Measurements from ENCODE around the gene PEX7. TPM values are rescaled to one million over a fixed set of nuclear protein-coding genes. Genes with fewer than 3 reads are reported as not detected.

The PEX7 gene
- total RNA-seq, 2 donors from 2014 or later: 8.9 to 17.9 TPM

GRCh38 chr6:136859430-136859829 lies 37.0 kb downstream of the PEX7 start:
- no peak overlapping the region for H3K4me3 ChIP-seq
- H3K4me1 ChIP-seq: peaks cover 14% of the 10 kb centered on the region
- TF ChIP-seq CTCF (IDR thresholded peaks at IDR 0.05) (no peak), POLR2A (IDR thresholded peaks at IDR 0.05) (no peak)
- 81 to 90% methylated on average over 5 of the region's 5 CpGs for WGBS, 2 donors
- H3K27ac ChIP-seq: no peak overlapping the region
- intact Hi-C loops (cut with DNase I): no loop called here
- ATAC-seq: no peak
- H3K27me3 ChIP-seq: no peaks in the 10 kb centered on the region
- H3K9me3 ChIP-seq: no peaks in the 10 kb centered on the region
- no peak for DNase-seq
- H3K36me3 ChIP-seq (replicated peaks in 1 of 2; ENCODE audit: insufficient read depth in 1 of 2, low read depth in 2 of 2): no peaks in the 10 kb centered on the region

- TF ChIP-seq POLR2A (IDR thresholded peaks at IDR 0.05) (no peak), CTCF (IDR thresholded peaks at IDR 0.05) (no peak)
- H3K36me3 ChIP-seq (replicated peaks in 1 of 2; ENCODE audit: insufficient read depth in 1 of 2, low read depth in 2 of 2): no peaks in the 10 kb centered on the region
- no peak overlapping the region for H3K27ac ChIP-seq
- intact Hi-C loops (cut with DNase I): no loop called here
- 82 to 85% methylated on average over 1 of the region's 1 CpG for WGBS, 2 donors
- ATAC-seq: peak; percentile 55
- H3K9me3 ChIP-seq: no peaks in the 10 kb centered on the region
- DNase-seq: peak in 2 of 4 donors; percentile 27 to 29
- peaks cover 14% of the 10 kb centered on the region for H3K4me1 ChIP-seq
- H3K27me3 ChIP-seq: no peaks in the 10 kb centered on the region
- no peak overlapping the region for H3K4me3 ChIP-seq
Measured at GRCh38 chr6:136860043-136860442, 37.7 kb downstream of the PEX7 start.

DNA sequence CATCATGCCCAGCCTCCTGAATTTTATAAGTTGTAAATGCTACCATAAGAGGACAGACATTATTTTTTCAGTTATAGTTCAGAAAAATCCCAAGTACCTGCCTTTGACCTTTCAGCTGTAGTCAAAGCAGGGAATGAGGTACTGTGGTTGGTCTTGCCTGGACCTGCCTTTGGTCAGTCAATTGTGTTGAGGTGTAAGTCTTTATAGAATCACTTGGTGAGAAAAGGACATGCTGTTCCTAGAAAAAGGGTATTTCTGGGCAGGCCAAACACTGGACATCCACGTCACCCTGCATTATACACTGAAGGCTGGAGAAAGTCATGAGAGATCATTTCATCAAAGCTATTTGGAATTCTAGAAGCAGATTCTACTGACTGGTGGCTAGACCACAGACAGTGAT lies 40.3 kb downstream of the PEX7 start:
- Histone ChIP-seq H3K9me3 (no peaks in the 10 kb centered on the region), H3K4me3 (no peak overlapping the region), H3K36me3 (replicated peaks in 1 of 2; ENCODE audit: insufficient read depth in 1 of 2, low read depth in 2 of 2) (no peaks in the 10 kb centered on the region), H3K27me3 (no peaks in the 10 kb centered on the region), H3K27ac (no peak overlapping the region), H3K4me1 (peaks cover 15% of the 10 kb centered on the region)
- WGBS, 2 donors: 91 to 94% methylated on average over 1 of the region's 1 CpG
- DNase-seq: no peak
- TF ChIP-seq POLR2A (IDR thresholded peaks at IDR 0.05): no peak
- TF ChIP-seq CTCF (IDR thresholded peaks at IDR 0.05): no peak
- ATAC-seq: no peak
- intact Hi-C loops (cut with DNase I): no loop called here

GRCh38 chr6:136863752-136864151 lies 41.4 kb downstream of the PEX7 start:
- no peak overlapping the region for H3K4me3 ChIP-seq
- H3K27ac ChIP-seq: no peak overlapping the region
- DNase-seq: no peak
- H3K9me3 ChIP-seq: no peaks in the 10 kb centered on the region
- intact Hi-C loops (cut with DNase I): no loop called here
- WGBS, 2 donors: 77% methylated on average over 5 of the region's 5 CpGs
- ATAC-seq: no peak
- TF ChIP-seq CTCF (IDR thresholded peaks at IDR 0.05) (no peak), POLR2A (IDR thresholded peaks at IDR 0.05) (no peak)
- H3K27me3 ChIP-seq: no peaks in the 10 kb centered on the region
- peaks cover 19% of the 10 kb centered on the region for H3K4me1 ChIP-seq
- no peaks in the 10 kb centered on the region for H3K36me3 ChIP-seq (replicated peaks in 1 of 2; ENCODE audit: insufficient read depth in 1 of 2, low read depth in 2 of 2)

GRCh38 chr6:136864676-136865075 lies 42.3 kb downstream of the PEX7 start:
- TF ChIP-seq CTCF (IDR thresholded peaks at IDR 0.05) (no peak), POLR2A (IDR thresholded peaks at IDR 0.05) (no peak)
- peaks cover 21% of the 10 kb centered on the region for H3K4me1 ChIP-seq
- no peak overlapping the region for H3K27ac ChIP-seq
- 90 to 95% methylated on average over 4 of the region's 4 CpGs for WGBS, 2 donors
- no peak for ATAC-seq
- H3K36me3 ChIP-seq (replicated peaks in 1 of 2; ENCODE audit: insufficient read depth in 1 of 2, low read depth in 2 of 2): no peaks in the 10 kb centered on the region
- H3K27me3 ChIP-seq: no peaks in the 10 kb centered on the region
- DNase-seq: no peak
- H3K4me3 ChIP-seq: no peak overlapping the region
- intact Hi-C loops (cut with DNase I): no loop called here
- H3K9me3 ChIP-seq: no peaks in the 10 kb centered on the region
